ENCODE results near the gene ANKH.
"Not testable (repeated sequence)": the region's sequence is repeated elsewhere in the genome, so short reads cannot be mapped to it uniquely, and the experiment has no call there.

Gene ANKH

GRCh38 chr5:14826714-14827113, 44.9 kb downstream of the ANKH start:
- no peak for DNase-seq (ENCODE audit: low read depth)

GRCh38 chr5:14825977-14826376, 45.6 kb downstream of the ANKH start:
- no peak for DNase-seq (ENCODE audit: low read depth)

- DNase-seq (ENCODE audit: low read depth) = no peak
Measured at GRCh38 chr5:14824499-14824898, 47.1 kb downstream of the ANKH start.

GRCh38 chr5:14821100-14821845, 50.3 kb downstream of the ANKH start:
- DNase-seq (ENCODE audit: low read depth) = no peak

- no peak for DNase-seq (ENCODE audit: low read depth)
Measured at GRCh38 chr5:14818931-14819790, 52.4 kb downstream of the ANKH start.

- DNase-seq (ENCODE audit: low read depth) = not testable (repeated sequence)
Measured at GRCh38 chr5:14817762-14818136, 53.8 kb downstream of the ANKH start.

- no peak for DNase-seq (ENCODE audit: low read depth)
Measured at GRCh38 chr5:14816999-14817761, 54.4 kb downstream of the ANKH start.

GRCh38 chr5:14816374-14816998, 55.1 kb downstream of the ANKH start:
- DNase-seq (ENCODE audit: low read depth) = no peak

- DNase-seq (ENCODE audit: low read depth) = no peak
Measured at GRCh38 chr5:14813747-14814146, 57.8 kb downstream of the ANKH start.

GRCh38 chr5:14812166-14812565, 59.4 kb downstream of the ANKH start:
- DNase-seq (ENCODE audit: low read depth) = no peak

GRCh38 chr5:14810928-14811572, 60.5 kb downstream of the ANKH start:
- DNase-seq (ENCODE audit: low read depth) = no peak

- no peak for DNase-seq (ENCODE audit: low read depth)
Measured at GRCh38 chr5:14810282-14810681, 61.3 kb downstream of the ANKH start.

GRCh38 chr5:14809369-14810155, 62.0 kb downstream of the ANKH start:
- DNase-seq (ENCODE audit: low read depth) = peak; percentile 50

- DNase-seq (ENCODE audit: low read depth) = no peak
Measured at GRCh38 chr5:14807471-14807870, 64.1 kb downstream of the ANKH start.

- no peak for DNase-seq (ENCODE audit: low read depth)
Measured at GRCh38 chr5:14806456-14806855, 65.1 kb downstream of the ANKH start.

GRCh38 chr5:14802541-14802940, 69.0 kb downstream of the ANKH start:
- DNase-seq (ENCODE audit: low read depth) = no peak

- DNase-seq (ENCODE audit: low read depth) = no peak
Measured at GRCh38 chr5:14801792-14802191, 69.8 kb downstream of the ANKH start.

GRCh38 chr5:14797385-14797784, 74.2 kb downstream of the ANKH start:
- DNase-seq (ENCODE audit: low read depth) = not testable (repeated sequence)

GRCh38 chr5:14794583-14795230, 76.9 kb downstream of the ANKH start:
- DNase-seq (ENCODE audit: low read depth) = no peak

GRCh38 chr5:14793851-14794250, 77.7 kb downstream of the ANKH start:
- no peak for DNase-seq (ENCODE audit: low read depth)

Measured in stimulated activated CD8-positive, alpha-beta memory T cell treated with anti-CD3 and anti-CD28 coated beads, Interleukin-12 subunit alpha, Interleukin-12 subunit beta, amount 100 ng/mL, for 1 hour (primary cell).